Measurements from ENCODE around the gene DRGX. TPM values are rescaled to one million over a fixed set of nuclear protein-coding genes. Genes with fewer than 3 reads are reported as not detected.

Gene DRGX
- total RNA-seq, 4 donors from 2014 or later, result not detected

DNA sequence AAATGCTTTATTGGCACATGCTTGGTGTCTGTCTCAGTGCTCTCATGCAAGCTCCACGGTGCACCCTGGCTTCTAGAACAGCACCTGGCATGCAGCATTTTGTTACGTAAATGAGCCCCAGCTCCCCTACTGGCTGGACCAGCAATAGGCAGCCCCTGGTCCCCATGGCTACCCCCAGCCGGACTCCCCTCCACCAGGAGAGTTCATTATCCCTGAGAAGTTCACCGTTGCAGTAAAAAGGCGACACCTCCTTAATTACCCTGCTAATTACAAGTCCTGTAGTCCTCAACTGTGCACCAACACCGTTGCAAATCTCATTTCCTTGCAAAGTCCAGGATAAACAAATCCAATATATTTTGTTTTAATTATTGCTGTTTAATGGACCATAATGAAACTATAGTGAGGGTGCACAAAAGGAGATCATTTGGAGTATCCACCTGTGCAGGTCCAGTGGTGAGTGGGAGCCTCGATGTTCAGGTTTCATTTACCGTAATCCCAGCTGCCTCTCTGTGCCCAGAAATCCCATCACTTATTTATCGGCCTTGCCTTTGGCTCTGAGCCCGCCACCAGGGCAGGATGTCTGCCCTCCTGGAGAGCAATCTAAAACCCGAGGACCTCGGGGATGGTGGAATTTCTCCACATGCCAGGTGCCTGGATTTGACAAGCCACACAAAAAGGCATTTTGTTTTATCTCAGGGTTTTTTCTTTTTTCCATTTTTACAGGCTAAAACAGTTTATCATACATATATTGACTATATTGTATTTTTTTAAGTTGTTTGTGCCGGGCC is 12.8 kb upstream of the DRGX start:
- no peak for DNase-seq (ENCODE audit: low spot score in 2 of 2)
- no peak overlapping the region for H3K27ac ChIP-seq

GRCh38 chr10:49407552-49408137 is 11.8 kb upstream of the DRGX start:
- H3K4me3 ChIP-seq, result no peak overlapping the region
- no peaks in the 10 kb centered on the region for H3K36me3 ChIP-seq
- peaks cover 0 to 23% of the 10 kb centered on the region in 2 donors for H3K27me3 ChIP-seq
- DNase-seq (ENCODE audit: low spot score in 2 of 2), result peak; percentile 65 to 84
- no peaks in the 10 kb centered on the region for H3K4me1 ChIP-seq
- H3K27ac ChIP-seq, result no peak overlapping the region
- H3K9me3 ChIP-seq, result no peaks in the 10 kb centered on the region
- WGBS, 2 donors, result 0 to 8% methylated on average over 2 of the region's 2 CpGs
- no peak for TF ChIP-seq EP300 (IDR thresholded peaks at IDR 0.05)
- TF ChIP-seq, protein P1, sequence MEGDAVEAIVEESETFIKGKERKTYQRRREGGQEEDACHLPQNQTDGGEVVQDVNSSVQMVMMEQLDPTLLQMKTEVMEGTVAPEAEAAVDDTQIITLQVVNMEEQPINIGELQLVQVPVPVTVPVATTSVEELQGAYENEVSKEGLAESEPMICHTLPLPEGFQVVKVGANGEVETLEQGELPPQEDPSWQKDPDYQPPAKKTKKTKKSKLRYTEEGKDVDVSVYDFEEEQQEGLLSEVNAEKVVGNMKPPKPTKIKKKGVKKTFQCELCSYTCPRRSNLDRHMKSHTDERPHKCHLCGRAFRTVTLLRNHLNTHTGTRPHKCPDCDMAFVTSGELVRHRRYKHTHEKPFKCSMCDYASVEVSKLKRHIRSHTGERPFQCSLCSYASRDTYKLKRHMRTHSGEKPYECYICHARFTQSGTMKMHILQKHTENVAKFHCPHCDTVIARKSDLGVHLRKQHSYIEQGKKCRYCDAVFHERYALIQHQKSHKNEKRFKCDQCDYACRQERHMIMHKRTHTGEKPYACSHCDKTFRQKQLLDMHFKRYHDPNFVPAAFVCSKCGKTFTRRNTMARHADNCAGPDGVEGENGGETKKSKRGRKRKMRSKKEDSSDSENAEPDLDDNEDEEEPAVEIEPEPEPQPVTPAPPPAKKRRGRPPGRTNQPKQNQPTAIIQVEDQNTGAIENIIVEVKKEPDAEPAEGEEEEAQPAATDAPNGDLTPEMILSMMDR (IDR thresholded peaks at IDR 0.05), result peak; percentile 69 to 86 (median 78)

More for the DNA sequence above, 12.8 kb upstream of the DRGX start:
- 50 to 60% methylated on average over 13 of the region's 13 CpGs for WGBS, 2 donors
- H3K27me3 ChIP-seq, result peaks cover 0 to 23% of the 10 kb centered on the region in 2 donors
- H3K9me3 ChIP-seq, result no peaks in the 10 kb centered on the region
- no peaks in the 10 kb centered on the region for H3K36me3 ChIP-seq
- H3K4me1 ChIP-seq, result no peaks in the 10 kb centered on the region
- TF ChIP-seq EP300 (IDR thresholded peaks at IDR 0.05) (no peak), POLR2A (IDR thresholded peaks at IDR 0.05) (no peak)
- TF ChIP-seq, protein P1 (IDR thresholded peaks at IDR 0.05), result no peak
- no peak overlapping the region for H3K4me3 ChIP-seq

GRCh38 chr10:49407151-49407550 is 11.3 kb upstream of the DRGX start:
- H3K4me3 ChIP-seq, result no peak overlapping the region
- H3K9me3 ChIP-seq, result no peaks in the 10 kb centered on the region
- H3K4me1 ChIP-seq, result no peaks in the 10 kb centered on the region
- no peak overlapping the region for H3K27ac ChIP-seq
- 73 to 77% methylated on average over 5 of the region's 5 CpGs for WGBS, 2 donors
- DNase-seq (ENCODE audit: low spot score in 2 of 2), result no peak
- TF ChIP-seq, protein P1 (IDR thresholded peaks at IDR 0.05), result no peak
- TF ChIP-seq EP300 (IDR thresholded peaks at IDR 0.05) (no peak), POLR2A (IDR thresholded peaks at IDR 0.05) (no peak)
- no peaks in the 10 kb centered on the region for H3K36me3 ChIP-seq
- H3K27me3 ChIP-seq, result peaks cover 0 to 28% of the 10 kb centered on the region in 2 donors

DNA sequence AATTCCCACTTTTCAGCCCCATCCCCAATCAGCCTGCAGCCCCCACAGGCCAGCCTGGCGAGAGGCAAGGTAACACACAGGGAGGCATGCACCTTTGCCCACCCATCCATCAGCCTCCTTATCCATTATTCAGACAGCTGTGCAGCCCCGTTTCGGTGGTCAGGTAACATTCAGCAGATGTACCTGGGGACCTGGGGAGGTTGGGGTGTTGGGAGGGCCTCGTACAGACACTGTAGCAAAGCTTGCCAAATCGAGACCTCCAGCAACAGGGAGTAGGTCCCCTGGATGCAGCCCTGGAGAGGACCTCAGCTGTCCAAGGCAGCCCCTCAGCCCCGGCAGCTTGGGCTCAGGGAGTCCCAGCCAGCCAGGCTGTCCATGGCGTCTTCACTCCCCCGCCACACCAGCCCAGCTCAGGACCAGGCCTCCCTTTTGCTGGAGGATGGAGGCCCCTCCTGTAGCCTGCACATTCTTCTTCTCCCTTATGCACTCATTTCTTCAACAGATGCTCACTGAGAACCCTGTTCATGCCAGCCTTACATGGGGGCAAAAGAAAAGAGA is 8.5 kb upstream of the DRGX start:
- no peaks in the 10 kb centered on the region for H3K36me3 ChIP-seq

More for the DNA sequence above, 8.5 kb upstream of the DRGX start:
- Histone ChIP-seq H3K4me3 (no peak overlapping the region), H3K27ac (no peak overlapping the region), H3K4me1 (no peaks in the 10 kb centered on the region), H3K27me3 (peaks cover 0 to 52% of the 10 kb centered on the region in 2 donors), H3K9me3 (no peaks in the 10 kb centered on the region)
- no peak for DNase-seq (ENCODE audit: low spot score in 2 of 2)
- 70 to 77% methylated on average over 7 to 8 of the region's 8 CpGs for WGBS, 2 donors
- no peak for TF ChIP-seq POLR2A (IDR thresholded peaks at IDR 0.05)
- TF ChIP-seq, protein P1 (IDR thresholded peaks at IDR 0.05), result no peak
- no peak for TF ChIP-seq EP300 (IDR thresholded peaks at IDR 0.05)

All from tibial nerve (tissue), 4 donors.